ENCODE results near the gene TEX36.
"Not testable (repeated sequence)": the region's sequence is repeated elsewhere in the genome, so short reads cannot be mapped to it uniquely, and the experiment has no call there.

TEX36 gene

GRCh38 chr10:125692196-125692595 is 9.2 kb upstream of the TEX36 start:
- DNase-seq (ENCODE audit: low spot score): no peak

- DNase-seq (ENCODE audit: low spot score): no peak
Measured at GRCh38 chr10:125691160-125691981, 8.4 kb upstream of the TEX36 start.

- DNase-seq (ENCODE audit: low spot score): no peak
Measured at GRCh38 chr10:125689955-125690569, 7.1 kb upstream of the TEX36 start.

GRCh38 chr10:125687507-125688185 is 4.7 kb upstream of the TEX36 start:
- no peak for DNase-seq (ENCODE audit: low spot score)

- DNase-seq (ENCODE audit: low spot score): no peak
Measured at GRCh38 chr10:125684581-125684980, 1.6 kb upstream of the TEX36 start.

- no peak for DNase-seq (ENCODE audit: low spot score)
Measured at GRCh38 chr10:125683821-125684220, 858 bp upstream of the TEX36 start.

GRCh38 chr10:125679436-125679835 is 3.5 kb downstream of the TEX36 start:
- no peak for DNase-seq (ENCODE audit: low spot score)

- DNase-seq (ENCODE audit: low spot score): no peak
Measured at GRCh38 chr10:125672884-125673283, 10.1 kb downstream of the TEX36 start.

- no peak for DNase-seq (ENCODE audit: low spot score)
Measured at GRCh38 chr10:125662584-125662983, 20.4 kb downstream of the TEX36 start.

- DNase-seq (ENCODE audit: low spot score): no peak
Measured at GRCh38 chr10:125661941-125662515, 20.9 kb downstream of the TEX36 start.

- no peak for DNase-seq (ENCODE audit: low spot score)
Measured at GRCh38 chr10:125661431-125661940, 21.5 kb downstream of the TEX36 start.

GRCh38 chr10:125659071-125659470 is 23.9 kb downstream of the TEX36 start:
- DNase-seq (ENCODE audit: low spot score): no peak

GRCh38 chr10:125656523-125656922 is 26.4 kb downstream of the TEX36 start:
- no peak for DNase-seq (ENCODE audit: low spot score)

- not testable (repeated sequence) for DNase-seq (ENCODE audit: low spot score)
Measured at GRCh38 chr10:125653113-125653512, 29.9 kb downstream of the TEX36 start.

- DNase-seq (ENCODE audit: low spot score): no peak
Measured at GRCh38 chr10:125646311-125646710, 36.7 kb downstream of the TEX36 start.

GRCh38 chr10:125641398-125641797 is 41.6 kb downstream of the TEX36 start:
- no peak for DNase-seq (ENCODE audit: low spot score)

- no peak for DNase-seq (ENCODE audit: low spot score)
Measured at GRCh38 chr10:125640653-125641052, 42.3 kb downstream of the TEX36 start.

GRCh38 chr10:125639846-125640245 is 43.1 kb downstream of the TEX36 start:
- no peak for DNase-seq (ENCODE audit: low spot score)

- DNase-seq (ENCODE audit: low spot score): no peak
Measured at GRCh38 chr10:125638555-125638954, 44.4 kb downstream of the TEX36 start.

- no peak for DNase-seq (ENCODE audit: low spot score)
Measured at GRCh38 chr10:125637496-125637895, 45.5 kb downstream of the TEX36 start.

GRCh38 chr10:125634606-125635005 is 48.4 kb downstream of the TEX36 start:
- no peak for DNase-seq (ENCODE audit: low spot score)

- no peak for DNase-seq (ENCODE audit: low spot score)
Measured at GRCh38 chr10:125633517-125633999, 49.4 kb downstream of the TEX36 start.
